Stimulated activated CD4-positive, alpha-beta T cell treated with anti-CD3 and anti-CD28 coated beads, Interleukin-1b, Interleukin-23, amount 100 ng/mL, for 4 hours (primary cell): Measurements from ENCODE around the gene ANGPT4.

Experiments used
- DNase-seq, 2 donors: peaks; one replicate each; pipeline ENCODE4 v3.0.0-alpha.2; 2020; ENCODE audit warnings: low read depth in 2 of 2

ANGPT4 gene

DNA sequence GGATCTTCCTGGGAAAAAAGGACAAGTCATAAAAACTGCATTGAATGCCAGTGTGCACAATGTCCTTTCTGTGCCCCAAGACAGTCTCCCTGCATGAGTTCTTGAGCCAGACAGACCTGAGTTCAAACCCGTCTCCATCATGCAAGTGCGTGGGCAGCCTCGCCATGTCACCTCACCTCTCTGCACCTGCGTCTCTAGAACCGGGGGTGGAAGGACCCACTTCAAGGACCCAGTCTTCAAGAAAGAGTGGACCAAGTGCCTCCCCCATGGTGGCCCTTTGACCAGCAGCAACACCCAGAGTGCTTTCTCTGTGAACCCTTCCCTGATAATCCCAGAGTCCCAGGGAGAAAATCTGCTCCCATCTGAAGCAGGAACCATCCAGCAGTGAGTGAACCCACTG lies 23.5 kb upstream of the ANGPT4 start:
- no peak for DNase-seq

DNA sequence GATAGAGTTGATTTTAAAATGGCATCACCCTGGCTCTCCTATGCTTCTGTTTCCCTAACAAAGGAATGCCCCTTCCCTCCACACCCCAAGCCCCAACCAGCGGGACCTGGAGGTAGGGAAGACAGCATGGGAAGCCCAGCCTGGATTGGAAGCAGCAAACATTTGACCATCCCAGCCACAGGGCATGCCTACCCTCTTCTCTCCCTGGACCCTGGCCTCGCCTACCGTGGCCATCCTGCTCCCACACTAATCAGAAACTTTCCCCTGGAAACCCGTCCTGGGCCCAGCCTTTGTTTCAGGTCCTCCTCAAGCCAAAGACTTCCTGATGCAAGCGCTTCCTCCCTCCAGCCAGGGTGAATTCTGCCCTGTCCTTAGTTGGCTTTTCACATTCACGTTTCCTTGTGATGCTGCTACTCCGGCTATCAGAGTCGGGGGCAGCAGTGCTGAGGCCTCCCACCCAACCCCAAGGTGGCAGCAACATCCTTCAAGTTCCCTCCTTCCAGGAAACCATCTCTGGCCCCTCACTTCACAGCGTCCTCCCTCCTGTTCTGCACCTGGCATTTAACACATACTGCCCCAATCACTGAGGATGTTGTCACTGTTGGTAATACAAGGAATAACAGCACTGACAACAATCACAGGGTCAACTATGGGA lies 18.2 kb upstream of the ANGPT4 start:
- DNase-seq, result no peak

DNA sequence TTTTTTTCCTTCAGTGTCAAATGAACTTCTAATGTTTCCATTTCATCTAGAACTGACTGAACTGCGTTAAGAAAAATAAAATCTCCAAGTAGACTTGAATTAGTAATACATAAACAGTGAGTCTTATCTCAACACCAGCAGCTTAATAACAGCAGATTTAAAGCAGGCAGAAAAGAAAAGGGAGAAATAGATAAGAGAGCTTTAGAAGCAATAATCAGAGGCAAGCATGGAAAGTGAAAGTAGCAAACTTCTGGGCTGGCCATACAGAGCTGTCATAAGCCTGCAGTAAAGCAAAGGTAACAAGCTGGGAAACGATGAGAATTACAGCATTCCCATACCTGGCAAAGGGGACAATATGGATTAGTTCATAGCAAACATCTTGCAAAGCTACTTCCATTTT lies 16.9 kb upstream of the ANGPT4 start:
- no peak for DNase-seq

DNA sequence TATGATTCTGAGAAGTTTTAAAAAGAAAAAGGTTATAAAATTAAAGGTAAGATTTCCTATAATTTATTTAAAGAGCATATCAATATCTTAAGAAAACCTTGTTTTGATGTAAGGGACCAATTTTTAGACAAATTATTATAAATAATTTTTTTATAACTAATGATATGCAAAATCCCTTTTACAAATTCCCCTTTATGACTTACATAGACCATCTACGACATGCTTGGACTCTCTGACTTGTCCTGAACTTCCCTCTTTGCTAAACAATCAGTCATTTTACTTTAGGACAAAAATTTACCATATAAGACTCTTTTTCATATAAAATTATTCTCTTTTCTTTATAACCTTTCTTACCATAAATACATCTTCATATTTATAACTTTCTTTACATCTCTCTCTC lies 15.3 kb upstream of the ANGPT4 start:
- DNase-seq, result no peak

DNA sequence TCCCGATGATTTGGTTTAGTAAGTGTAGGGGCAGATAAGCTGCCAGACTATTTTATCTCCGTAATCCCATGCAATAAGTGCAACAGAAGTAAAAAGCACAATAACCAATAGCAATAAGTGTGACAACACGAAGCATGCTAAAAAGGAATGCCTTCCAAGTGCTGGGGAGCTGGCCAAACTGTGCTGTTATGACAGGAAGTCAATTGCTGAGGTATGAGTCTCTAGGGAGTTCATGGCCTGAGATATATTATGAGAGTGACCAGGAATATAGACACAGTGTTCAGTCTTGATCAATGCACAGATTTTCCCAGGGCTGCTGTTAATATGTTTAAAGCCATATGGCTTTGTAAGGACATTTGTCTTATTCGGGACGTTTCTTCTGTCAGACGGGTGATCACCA lies 10.5 kb upstream of the ANGPT4 start:
- DNase-seq, result no peak

DNA sequence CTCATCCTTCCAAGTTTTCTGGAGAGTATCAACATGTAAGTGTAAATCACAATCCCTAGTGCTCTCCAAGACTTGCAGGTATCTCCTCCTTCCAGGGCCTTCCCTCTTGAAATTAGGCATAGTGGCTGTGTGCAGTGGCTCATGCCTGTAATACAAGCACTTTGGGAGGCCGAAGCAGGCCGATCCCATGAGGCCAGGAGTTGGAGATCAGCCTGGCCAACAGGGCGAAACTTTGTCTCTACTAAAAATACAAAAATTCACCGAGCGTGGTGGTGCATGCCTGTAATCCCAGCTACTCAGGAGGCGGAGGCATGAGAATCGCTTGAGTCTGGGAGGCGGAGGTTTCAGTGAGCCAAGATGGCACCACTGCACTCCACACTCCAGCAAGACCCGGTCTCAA lies 9.4 kb upstream of the ANGPT4 start:
- DNase-seq, result no peak

DNA sequence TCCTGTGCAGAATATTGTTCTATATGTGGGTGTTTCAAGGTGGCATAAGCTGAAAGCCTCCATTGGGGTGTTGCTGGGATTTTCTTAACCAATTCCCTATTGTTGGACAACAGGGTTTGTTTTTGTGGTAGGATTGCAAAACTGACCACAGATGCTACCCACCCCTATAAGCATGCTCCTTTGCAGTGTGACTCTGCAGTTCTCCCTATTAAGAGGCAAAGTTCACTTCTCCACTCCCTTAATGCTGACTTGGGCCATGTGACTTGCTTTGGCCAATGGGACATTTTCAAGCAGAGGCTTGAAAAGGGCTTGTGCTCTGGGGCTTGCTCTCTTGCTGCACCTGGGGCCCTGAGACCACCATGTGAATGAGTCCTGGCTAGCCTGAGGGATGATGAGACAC lies 8.5 kb upstream of the ANGPT4 start:
- DNase-seq, result no peak

DNA sequence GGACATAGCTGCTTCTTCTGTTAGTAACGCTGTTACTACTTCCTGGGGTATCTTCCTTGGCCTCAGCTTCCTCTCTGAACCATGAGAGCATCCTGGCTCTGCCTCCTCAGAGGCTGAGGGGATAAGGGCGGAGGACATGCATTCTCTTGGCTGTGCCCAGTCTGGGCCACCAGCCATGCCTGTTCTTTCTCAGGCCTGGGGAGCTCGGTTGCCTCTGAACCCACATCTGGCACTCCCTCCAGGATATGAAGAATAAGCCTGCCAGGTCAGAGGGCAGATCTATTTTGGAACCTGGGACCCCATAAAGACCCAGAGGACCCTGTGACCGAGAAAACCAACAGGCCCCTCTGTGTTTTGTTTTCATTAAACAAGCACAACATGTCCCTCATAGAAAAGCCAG lies 6.6 kb upstream of the ANGPT4 start:
- no peak for DNase-seq

DNA sequence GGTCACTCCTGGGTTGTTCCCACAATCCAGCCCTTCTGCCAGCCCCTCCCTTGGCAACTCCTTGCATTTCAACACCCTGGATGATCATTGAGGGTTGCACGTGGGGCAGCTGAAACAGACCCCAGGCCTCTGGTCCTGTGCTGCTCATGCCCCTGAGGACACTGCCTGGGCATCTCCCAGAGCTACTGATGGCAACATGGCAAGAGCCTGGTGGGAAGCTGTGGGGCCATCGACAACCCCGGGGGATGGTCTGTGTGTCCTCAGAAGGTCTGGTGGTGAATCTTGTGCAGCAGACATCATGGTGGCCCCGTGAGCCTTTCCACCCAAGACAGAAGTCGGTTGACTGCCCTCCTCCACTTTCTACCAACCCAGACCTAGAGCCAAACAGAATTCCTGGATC lies 4.9 kb upstream of the ANGPT4 start:
- DNase-seq, result no peak

DNA sequence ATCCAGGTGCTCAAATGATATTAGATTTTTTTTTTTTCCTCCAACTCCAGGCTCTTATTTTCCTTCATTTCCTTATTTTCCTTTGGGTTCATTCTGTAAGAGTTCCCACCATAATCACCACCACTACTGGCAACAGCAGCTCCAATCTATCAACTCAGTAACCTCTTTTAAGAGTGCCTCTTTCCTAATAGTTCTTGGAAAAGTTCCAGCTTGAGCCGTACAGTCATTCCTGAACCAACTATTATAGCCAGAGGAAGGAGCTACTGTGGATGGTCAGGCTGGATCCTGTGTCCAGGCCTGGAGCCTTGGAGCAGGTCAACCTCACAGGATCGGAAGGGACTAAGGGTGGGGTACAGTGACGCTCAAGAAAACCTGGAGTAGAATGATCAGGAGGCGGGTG lies 4.2 kb upstream of the ANGPT4 start:
- no peak for DNase-seq

DNA sequence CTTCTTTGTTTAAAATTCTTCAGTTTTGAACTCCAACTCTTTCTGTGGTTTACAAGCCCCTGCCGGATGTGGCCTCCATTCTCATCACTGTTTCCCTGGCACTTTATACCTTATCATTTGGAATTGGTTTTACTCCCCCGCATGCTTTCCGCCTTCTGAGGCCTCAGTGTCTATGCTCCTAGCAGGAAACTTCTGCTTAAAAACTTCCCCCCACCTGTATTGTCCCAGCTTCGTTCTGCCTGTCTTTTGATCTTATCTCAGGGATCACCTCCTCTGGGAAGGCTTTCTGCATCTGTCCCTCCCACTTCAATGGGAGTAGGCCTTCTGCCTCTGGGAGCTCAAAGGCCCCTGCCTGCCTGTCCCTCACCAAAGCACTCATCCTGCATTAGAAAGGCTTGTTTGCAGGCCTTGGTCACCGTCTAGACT lies 3.4 kb upstream of the ANGPT4 start:
- no peak for DNase-seq

DNA sequence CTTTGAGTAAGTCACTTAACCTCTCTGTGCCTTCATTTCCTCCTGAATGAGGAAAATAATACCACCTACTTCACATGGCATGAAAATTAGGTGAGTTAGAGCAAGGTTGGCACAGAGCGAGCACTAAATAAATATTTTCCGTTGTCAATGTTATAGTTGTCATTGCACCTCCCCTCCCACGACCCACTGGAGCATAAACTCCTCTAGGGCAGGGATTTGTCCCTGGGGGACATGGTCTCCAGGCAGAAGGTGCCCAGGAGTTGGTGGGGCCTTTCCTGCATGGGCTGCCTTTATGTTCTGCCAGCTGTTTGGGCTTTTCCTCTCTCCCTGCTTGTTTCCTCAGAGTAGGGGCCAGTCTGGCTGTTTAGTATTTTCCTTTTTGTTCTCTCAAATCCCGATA lies 1.3 kb upstream of the ANGPT4 start:
- DNase-seq, result no peak

DNA sequence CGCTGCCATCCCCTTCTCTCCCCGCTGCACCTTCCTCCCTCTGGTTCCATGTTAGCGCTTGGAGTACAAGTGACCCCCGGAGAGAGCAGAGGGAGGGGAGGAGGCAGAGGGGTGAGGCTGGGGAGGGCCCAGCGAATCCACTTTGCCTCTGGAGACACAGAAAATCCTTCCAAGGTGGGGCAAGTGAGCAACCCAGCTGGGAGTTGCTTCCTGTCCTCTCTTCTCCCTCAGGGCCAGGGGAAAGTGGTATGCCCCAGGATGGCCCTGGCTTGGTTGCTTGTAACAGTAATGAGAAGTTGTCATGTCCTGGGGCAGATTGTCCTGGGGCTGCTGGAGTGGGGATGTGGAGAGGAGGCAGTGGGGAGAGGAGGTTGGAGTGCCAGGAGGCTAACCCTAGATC lies 691 bp upstream of the ANGPT4 start:
- DNase-seq, result no peak

DNA sequence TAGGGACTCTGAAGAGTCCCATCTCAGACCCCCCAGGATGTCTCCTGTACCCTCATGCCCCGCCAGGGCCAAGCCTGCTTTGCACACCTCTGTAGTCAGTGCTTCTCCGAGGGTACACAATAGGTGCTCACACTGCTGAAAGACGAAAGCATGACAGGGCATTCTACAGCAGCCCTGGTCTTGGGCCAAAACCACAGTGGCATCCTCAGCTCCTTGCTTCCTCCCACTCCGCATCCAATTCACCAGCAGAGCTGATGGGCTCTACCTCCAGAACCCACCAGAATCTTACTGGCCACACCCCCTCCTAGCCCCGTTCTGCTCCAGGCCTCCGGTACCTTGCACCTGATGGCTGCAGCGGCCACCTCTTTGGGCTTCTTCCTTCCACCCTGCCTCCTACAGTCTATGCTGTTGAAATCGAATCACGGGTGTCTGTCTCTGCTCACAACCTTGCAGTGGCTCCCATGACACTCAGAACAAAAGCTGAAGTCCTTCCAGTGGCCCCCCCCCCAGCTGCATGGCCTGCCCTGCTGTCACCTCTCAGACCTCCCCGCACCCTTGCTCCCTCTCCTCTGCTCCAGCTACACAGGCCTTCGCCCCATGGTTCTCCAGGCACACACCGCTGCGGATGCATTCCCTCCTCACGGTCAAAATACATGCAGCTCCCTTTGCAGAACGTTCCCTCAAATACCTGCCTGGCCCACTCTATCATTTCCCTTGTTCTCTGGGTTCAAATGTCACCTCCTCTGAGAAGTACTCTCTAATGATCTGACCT lies 1.2 kb downstream of the ANGPT4 start:
- no peak for DNase-seq

DNA sequence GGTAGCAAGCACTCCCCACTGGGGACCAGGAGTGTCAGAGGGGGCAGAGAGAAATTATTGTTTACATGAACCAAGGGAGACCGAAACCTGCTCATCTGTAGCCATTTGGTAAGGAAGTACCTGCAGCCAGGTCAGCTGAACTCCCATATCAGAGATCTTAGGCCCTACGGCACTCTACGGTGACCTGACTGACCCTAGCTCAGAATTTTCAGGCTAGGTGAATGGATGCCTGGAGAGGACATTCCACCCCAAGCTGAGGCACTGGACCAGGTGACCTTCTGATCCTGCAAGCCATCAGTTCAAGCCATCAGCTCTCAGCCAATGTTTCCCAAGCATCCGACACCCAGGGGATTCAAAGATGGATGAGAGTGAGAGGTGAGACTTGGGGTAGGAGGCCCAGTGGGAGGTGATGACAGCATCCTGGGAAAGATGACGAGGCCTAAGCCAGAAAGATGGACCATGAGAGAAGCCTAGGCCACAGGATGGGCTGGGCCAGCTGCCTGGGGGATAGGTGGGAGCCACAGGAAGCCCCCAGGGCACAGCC lies 2.8 kb downstream of the ANGPT4 start:
- DNase-seq, result no peak

DNA sequence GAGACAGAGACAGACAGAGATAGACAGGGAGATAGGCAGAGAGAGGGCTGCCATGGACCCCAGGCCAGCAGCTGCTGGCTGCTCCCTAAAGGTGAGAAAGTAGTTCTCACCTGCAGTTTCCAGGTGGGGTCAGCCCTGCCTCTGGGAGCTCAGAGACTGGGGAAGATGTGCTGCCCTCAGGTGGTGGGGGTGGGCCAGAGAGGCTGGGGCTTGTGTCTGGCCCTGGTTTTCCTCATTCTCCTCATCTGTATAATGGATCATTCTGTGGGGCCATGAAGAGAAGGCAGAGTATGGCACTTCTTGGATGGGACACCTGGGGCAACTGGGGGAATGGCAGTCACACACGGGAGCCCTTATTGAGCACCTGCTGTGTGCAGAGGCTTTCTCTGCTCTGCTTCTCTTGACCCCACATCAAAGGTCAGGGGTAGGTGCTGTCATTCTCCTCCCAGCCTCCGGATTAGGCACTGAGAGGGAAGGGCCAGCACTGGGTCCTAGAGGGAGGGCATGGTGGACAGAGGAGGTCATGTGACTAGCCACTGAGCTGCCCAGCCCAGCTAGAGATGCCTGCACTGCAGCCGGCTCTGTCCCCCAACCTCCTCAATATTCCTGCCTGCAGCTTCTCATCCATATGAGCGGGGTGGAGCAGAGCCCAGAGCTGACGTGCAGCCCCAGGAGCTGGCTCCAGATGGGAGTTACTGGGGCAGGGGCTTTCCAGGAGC lies 4.1 kb downstream of the ANGPT4 start:
- DNase-seq, result no peak

DNA sequence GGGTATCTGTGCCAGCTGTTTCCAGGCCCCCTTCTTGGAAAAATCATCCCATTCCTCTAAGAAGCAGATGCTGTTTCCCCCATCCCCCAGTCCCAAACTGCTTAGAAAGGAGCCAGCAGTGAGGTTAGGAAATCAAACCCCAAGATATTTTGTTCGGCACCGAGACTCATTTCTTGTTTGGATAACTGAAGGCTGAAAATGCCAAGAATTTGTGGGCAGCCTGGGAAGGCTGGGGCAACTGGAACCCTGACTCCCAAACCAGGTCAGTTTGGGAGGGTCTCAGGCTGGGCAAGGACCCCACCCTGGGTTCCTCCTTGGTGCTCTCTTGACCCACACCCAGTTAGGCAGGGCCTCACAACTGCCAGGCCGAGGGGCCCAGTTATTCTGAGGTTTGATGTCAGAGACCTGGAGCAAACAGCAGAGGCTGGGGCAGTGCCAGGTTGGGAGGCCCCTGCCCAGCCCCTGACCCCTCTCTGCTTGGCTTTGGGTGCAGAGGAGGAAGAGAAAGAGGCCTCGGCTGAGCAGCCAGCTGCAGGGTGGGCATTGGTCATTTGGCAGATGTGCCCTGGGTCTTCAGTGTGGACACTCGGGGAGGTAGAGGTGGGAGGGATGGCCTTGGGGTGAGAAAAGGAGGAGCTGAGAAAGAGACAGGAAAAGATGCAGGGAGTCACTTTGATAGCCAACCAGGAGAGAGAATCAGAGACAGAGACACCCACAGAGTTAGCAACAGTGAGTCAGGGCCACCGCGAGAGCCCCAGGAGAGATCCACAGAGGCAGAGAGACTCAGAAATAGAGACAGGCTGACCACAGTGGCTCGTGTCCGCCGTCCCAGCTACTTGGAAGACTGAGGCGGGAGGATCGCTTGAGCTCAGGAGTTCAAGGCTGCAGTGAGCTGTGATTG lies 5.0 kb downstream of the ANGPT4 start:
- DNase-seq, result no peak

DNA sequence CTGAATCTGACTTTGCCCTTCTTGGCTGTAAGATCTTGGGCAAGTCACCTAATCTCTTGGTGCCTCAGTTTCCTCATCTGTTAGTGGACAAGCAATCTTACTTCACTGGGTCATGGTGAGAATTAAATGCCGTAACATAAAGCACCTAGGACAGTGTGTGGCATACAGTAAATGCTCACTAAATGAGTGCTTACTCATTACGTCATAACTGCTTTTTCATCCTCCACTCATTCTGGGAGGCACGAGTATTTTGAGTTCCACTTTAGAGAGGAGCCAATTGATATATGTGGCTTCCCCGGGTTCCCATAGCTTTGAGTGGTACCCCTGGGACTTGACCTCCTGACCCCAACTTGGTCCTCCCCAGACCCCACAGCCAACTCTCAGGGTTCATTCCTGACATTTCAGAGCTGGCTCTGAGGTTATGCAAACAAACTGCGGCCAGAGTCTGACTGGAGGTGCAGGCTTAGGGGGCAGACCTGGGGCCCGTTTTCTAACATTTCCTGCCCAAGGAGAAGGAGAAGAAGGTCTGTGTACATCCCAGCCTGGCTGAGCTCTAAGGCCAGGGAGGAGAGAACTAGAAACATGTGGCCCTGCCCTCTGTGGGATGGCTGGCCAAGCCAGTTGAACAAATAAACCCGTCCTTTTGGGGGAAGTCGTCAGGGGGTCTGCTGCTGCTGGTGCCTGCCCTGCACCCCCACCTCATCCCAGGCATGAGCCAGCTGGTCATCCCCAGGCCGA lies 5.8 kb downstream of the ANGPT4 start:
- DNase-seq, result no peak

DNA sequence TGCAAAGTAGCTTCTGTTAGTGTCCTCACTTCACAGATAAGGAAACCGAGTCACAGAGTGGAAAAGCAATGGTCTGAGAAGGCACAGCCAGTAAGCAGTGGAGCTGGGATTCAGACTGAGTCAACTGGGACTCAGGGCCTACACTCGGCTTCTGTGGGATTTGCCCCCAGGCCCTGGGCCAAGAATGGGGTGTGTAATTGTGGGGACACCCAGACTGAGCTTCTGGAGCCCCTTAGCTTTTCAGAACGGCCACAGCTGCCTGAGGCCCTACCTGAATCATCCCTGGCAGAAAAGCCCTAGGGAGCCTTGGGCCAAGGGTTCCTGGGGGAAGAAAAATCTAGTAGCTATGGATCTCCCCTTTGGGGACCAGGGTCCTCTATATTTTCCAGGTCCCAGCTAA lies 6.5 kb downstream of the ANGPT4 start:
- no peak for DNase-seq

DNA sequence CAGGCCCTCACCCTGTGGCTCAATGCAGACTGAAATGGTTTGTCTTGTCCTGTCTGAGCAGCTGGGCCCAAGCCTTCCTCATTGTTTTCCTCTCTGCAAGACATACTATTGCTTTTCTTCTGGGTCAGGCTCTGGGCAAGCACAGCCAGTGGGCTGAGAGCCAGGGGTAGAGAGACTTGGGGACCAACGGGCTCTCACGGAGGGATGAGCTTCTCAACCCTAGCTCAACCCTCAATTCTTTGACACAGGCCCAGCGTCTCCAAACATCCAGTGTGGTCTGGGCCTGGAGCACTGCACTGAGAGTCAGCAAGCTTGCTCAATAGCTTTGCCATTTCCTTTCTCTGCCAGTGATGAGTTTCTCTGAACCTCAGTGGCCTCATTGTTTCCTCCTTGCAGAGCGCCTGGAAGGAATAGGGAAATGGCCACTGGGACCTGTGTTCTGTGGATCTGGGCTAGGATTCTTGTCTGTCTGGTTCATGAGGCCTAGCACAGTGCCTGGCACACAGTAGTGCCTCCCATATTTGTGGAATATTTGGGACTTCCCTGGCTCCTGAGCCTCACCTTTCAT lies 9.3 kb downstream of the ANGPT4 start:
- no peak for DNase-seq
